CD4-positive, alpha-beta T cell treated with Interleukin-17A for 1 hour (primary cell): Measurements from ENCODE around the gene INTS3.
A peak's percentile ranks its signal among the peaks of the same experiment; 100 is the strongest.
"Not testable (repeated sequence)": the region's sequence is repeated elsewhere in the genome, so short reads cannot be mapped to it uniquely, and the experiment has no call there.

ENCODE experiments used
- DNase-seq: peaks from one replicate; pipeline ENCODE4 v3.0.0-alpha.2; 2020

The INTS3 gene

GRCh38 chr1:153763365-153764225 lies 35.7 kb downstream of the INTS3 start:
- no peak for DNase-seq

GRCh38 chr1:153764310-153764709 lies 36.5 kb downstream of the INTS3 start:
- DNase-seq = no peak

GRCh38 chr1:153766663-153767062 lies 38.8 kb downstream of the INTS3 start:
- not testable (repeated sequence) for DNase-seq

- DNase-seq = no peak
These were observed 39.7 kb downstream of the INTS3 start for GRCh38 chr1:153767519-153767918.

- no peak for DNase-seq
These were observed 40.7 kb downstream of the INTS3 start for GRCh38 chr1:153768316-153769181.

- DNase-seq = no peak
These were observed 41.4 kb downstream of the INTS3 start for GRCh38 chr1:153769221-153769620.

GRCh38 chr1:153770797-153771196 lies 42.9 kb downstream of the INTS3 start:
- no peak for DNase-seq

- DNase-seq = no peak
These were observed 43.4 kb downstream of the INTS3 start for GRCh38 chr1:153771261-153771660.

GRCh38 chr1:153771841-153772593 lies 44.2 kb downstream of the INTS3 start:
- no peak for DNase-seq

- DNase-seq = no peak
These were observed 45.5 kb downstream of the INTS3 start for GRCh38 chr1:153773096-153773921.

- no peak for DNase-seq
These were observed 46.3 kb downstream of the INTS3 start for GRCh38 chr1:153774026-153774595.

GRCh38 chr1:153774780-153775457 lies 47.1 kb downstream of the INTS3 start, which contains the start of gene SLC27A3:
Gene SLC27A3, plus strand, starts transcription at chr1:153775407. Its CDS starts 91 bp downstream, at chr1:153775498.
- no peak for DNase-seq

GRCh38 chr1:153775458-153776327 lies 47.8 kb downstream of the INTS3 start:
- peak; percentile 68 for DNase-seq

GRCh38 chr1:153776352-153776751 lies 48.5 kb downstream of the INTS3 start:
- no peak for DNase-seq

GRCh38 chr1:153776845-153777370 lies 49.1 kb downstream of the INTS3 start:
- no peak for DNase-seq

GRCh38 chr1:153777648-153778047 lies 49.8 kb downstream of the INTS3 start:
- no peak for DNase-seq

GRCh38 chr1:153778051-153778823 lies 50.4 kb downstream of the INTS3 start:
- DNase-seq = no peak

- no peak for DNase-seq
These were observed 51.1 kb downstream of the INTS3 start for GRCh38 chr1:153778824-153779519.
